Stimulated activated CD4-positive, alpha-beta T cell treated with anti-CD3 and anti-CD28 coated beads, Interleukin-4, amount 100 ng/mL, for 48 hours (primary cell): Measurements from ENCODE around the gene FZD10.

Experiments used
- DNase-seq, 2 donors: peaks; one replicate each; pipeline ENCODE4 v3.0.0-alpha.2; 2020; ENCODE audit warnings: low read depth in 2 of 2

Gene FZD10

GRCh38 chr12:130212384-130212989 is 50.2 kb downstream of the FZD10 start:
- no peak for DNase-seq

- no peak for DNase-seq
Observed at GRCh38 chr12:130213249-130213648, 51.0 kb downstream of the FZD10 start.

GRCh38 chr12:130214686-130215395 is 52.6 kb downstream of the FZD10 start:
- no peak for DNase-seq
